Chondrocyte (in vitro differentiated cells): ENCODE results near the gene TSPOAP1. TPM values are rescaled to one million over a fixed set of nuclear protein-coding genes. Genes with fewer than 3 reads are reported as not detected.

ENCODE experiments used
- DNase-seq: peaks from one replicate; pipeline ENCODE4 v3.0.0; 2021; ENCODE audit warnings: mixed read lengths, low spot score
- H3K27ac Mint-ChIP-seq: one replicate; pipeline ENCODE4 v1.8.0; 2021; ENCODE audit warnings: mild to moderate bottlenecking, moderate library complexity, mixed read lengths; ENCODE audit not compliant: unreplicated experiment
- H3K27me3 Mint-ChIP-seq: 2 replicates; pipeline ENCODE4 v1.8.0; 2021; ENCODE audit warnings: low read depth, mixed read lengths
- H3K36me3 Mint-ChIP-seq: 2 replicates; pipeline ENCODE4 v1.8.0; 2021; ENCODE audit warnings: low read depth, mixed read lengths
- H3K4me1 Mint-ChIP-seq: 2 replicates; pipeline ENCODE4 v1.8.0; 2021; ENCODE audit warnings: low read depth, mild to moderate bottlenecking, mixed read lengths
- H3K4me3 Mint-ChIP-seq: one replicate; pipeline ENCODE4 v1.8.0; 2021; ENCODE audit warnings: mild to moderate bottlenecking, moderate library complexity, mixed read lengths; ENCODE audit not compliant: unreplicated experiment
- H3K9me3 Mint-ChIP-seq: 2 replicates; pipeline ENCODE4 v1.8.0; 2021; ENCODE audit warnings: low read depth, mixed read lengths
- total RNA-seq: library from RNA; stranded (reverse); gene quantifications from 3 replicates; pipeline ENCODE4 v1.2.1, GENCODE V29; 2021
- TF ChIP-seq, protein P1 (sequence below): fragments of 200-600 bp; sonication (generic); IDR thresholded peaks from 2 replicates; pipeline ENCODE4 v1.5.0; 2021; ENCODE audit warnings: antibody characterized with exemption, mild to moderate bottlenecking, moderate library complexity

TSPOAP1 gene
- total RNA-seq, 1 donor from 2014 or later: 2.0 TPM

DNA sequence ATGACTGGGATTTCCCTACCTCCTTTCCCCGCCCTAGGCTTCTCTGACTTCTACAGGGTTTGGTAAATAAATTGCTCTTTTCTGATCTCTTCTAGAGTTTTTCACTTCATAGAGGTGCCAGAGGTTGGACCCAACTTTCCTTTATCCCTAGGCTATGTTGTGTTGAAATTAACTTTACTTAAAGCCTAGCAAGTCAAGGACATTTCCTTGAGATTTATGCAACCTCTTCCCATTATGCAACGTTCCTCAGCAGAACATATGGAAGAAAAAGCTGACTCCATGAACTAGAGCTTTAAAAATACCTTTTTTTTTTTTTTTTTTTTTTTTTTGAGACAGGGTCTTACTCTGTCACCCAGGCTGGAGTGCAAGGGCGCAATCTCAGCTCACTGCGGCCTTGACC lies 63.3 kb downstream of the TSPOAP1 start:
- H3K4me3 Mint-ChIP-seq: no peak overlapping the region
- H3K9me3 Mint-ChIP-seq: peaks cover 10% of the 10 kb centered on the region
- peaks cover 2% of the 10 kb centered on the region for H3K36me3 Mint-ChIP-seq
- TF ChIP-seq, protein P1, sequence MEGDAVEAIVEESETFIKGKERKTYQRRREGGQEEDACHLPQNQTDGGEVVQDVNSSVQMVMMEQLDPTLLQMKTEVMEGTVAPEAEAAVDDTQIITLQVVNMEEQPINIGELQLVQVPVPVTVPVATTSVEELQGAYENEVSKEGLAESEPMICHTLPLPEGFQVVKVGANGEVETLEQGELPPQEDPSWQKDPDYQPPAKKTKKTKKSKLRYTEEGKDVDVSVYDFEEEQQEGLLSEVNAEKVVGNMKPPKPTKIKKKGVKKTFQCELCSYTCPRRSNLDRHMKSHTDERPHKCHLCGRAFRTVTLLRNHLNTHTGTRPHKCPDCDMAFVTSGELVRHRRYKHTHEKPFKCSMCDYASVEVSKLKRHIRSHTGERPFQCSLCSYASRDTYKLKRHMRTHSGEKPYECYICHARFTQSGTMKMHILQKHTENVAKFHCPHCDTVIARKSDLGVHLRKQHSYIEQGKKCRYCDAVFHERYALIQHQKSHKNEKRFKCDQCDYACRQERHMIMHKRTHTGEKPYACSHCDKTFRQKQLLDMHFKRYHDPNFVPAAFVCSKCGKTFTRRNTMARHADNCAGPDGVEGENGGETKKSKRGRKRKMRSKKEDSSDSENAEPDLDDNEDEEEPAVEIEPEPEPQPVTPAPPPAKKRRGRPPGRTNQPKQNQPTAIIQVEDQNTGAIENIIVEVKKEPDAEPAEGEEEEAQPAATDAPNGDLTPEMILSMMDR: no peak
- H3K27me3 Mint-ChIP-seq: peaks cover 49% of the 10 kb centered on the region
- no peak for DNase-seq
- no peaks in the 10 kb centered on the region for H3K4me1 Mint-ChIP-seq
- no peak overlapping the region for H3K27ac Mint-ChIP-seq

DNA sequence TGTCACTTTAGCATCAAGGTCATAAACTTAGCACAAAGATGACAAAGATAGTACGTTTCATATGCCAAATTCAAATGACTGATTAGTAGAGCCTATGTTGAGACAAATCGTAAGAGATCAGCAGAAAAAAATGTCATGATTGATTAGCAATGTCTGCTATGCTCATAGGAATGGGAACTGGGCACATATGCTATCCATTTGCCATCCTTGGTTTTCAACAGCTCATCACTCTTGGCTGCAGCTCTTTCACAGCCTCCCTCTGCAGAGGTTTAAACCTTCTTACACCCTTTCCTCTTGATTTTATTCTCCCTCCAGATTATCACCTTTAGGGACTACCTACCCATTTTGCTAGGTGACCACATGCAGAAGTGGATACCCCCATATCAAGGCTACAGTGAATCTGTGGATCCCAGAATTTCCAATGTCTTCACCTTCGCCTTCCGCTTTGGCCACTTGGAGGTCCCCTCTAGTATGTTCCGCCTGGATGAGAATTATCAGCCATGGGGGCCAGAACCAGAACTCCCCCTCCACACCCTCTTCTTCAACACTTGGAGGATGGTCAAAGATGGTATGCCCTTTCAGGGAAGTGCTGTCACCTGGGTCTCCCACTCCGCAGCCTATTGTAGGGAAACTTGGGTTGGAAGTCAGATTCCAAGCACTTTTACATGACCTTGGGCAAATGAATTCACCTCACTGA lies 64.0 kb downstream of the TSPOAP1 start:
- TF ChIP-seq, protein P1: no peak
- no peak for DNase-seq
- H3K36me3 Mint-ChIP-seq: peaks cover 2% of the 10 kb centered on the region
- no peak overlapping the region for H3K27ac Mint-ChIP-seq
- no peak overlapping the region for H3K4me3 Mint-ChIP-seq
- H3K4me1 Mint-ChIP-seq: no peaks in the 10 kb centered on the region
- H3K9me3 Mint-ChIP-seq: peaks cover 11% of the 10 kb centered on the region
- H3K27me3 Mint-ChIP-seq: peaks cover 50% of the 10 kb centered on the region

DNA sequence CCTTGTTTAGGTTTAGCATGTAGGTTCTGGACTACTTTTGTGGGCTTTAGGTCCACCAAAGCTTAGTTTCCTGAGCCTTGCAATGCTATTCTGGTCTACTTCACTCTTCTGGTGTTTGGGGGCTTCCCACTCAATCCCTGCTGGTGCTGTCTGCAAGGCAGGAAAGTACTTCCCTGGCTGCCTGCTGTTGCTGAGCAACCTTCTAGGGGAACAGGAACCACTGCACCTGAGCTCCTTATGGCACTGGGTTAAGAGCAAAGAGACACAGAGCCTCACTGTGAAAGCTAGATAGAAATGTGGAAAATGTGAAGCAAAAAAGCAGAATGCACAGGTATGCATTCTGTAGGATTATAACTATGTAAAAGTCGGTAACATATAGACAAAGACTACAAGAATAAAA lies 64.8 kb downstream of the TSPOAP1 start:
- peaks cover 11% of the 10 kb centered on the region for H3K9me3 Mint-ChIP-seq

DNA sequence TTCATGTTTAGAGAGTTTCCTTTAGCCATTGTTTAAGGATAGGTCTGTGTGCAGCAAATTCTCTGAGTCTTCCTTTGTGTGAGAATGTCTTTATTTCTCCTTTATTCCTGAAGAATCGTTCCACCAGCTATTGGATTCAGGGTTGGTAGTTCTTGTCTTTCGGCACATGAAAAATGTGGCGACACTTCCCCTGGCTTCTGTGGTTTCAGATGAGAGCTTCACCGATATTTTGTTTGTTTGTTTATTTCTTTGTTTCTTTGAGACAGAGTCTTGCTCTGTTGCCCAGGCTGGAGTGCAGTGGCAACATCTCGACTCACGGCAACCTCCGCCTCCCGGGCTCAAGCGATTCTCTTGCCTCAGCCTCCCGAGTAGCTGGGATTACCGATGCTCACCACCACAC lies 66.4 kb downstream of the TSPOAP1 start:
- DNase-seq: no peak
- H3K27me3 Mint-ChIP-seq: peaks cover 69% of the 10 kb centered on the region
- no peaks in the 10 kb centered on the region for H3K4me1 Mint-ChIP-seq
- H3K4me3 Mint-ChIP-seq: no peak overlapping the region
- TF ChIP-seq, protein P1: no peak
- no peak overlapping the region for H3K27ac Mint-ChIP-seq
- H3K9me3 Mint-ChIP-seq: peaks cover 11% of the 10 kb centered on the region
- peaks cover 2% of the 10 kb centered on the region for H3K36me3 Mint-ChIP-seq

More for the DNA sequence above, 64.8 kb downstream of the TSPOAP1 start:
- no peaks in the 10 kb centered on the region for H3K4me1 Mint-ChIP-seq
- H3K27ac Mint-ChIP-seq: no peak overlapping the region
- peaks cover 56% of the 10 kb centered on the region for H3K27me3 Mint-ChIP-seq
- peaks cover 2% of the 10 kb centered on the region for H3K36me3 Mint-ChIP-seq
- TF ChIP-seq, protein P1: no peak
- no peak for DNase-seq
- no peak overlapping the region for H3K4me3 Mint-ChIP-seq

DNA sequence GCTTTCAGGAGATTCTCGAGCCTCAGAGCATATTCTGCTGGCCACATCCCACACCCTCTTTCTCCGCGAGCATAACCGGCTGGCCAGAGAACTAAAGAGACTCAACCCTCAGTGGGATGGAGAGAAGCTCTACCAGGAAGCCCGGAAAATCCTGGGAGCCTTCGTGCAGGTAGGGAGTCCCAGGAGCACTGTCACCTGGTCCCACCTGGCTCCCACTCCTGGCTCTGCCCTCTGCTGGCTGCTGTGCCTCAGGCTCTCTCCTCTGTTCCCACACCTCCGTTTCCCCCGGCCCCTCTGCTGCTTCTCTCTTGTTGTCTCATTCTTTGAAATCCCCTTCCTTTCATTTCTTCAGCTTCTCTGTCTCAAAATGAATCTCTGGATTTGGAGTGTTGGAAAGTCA lies 73.8 kb downstream of the TSPOAP1 start:
- peaks cover 4% of the 10 kb centered on the region for H3K4me1 Mint-ChIP-seq
- DNase-seq: peak; percentile 65
- TF ChIP-seq, protein P1: no peak
- peaks cover 72% of the 10 kb centered on the region for H3K27me3 Mint-ChIP-seq
- no peaks in the 10 kb centered on the region for H3K9me3 Mint-ChIP-seq
- no peaks in the 10 kb centered on the region for H3K36me3 Mint-ChIP-seq
- no peak overlapping the region for H3K27ac Mint-ChIP-seq
- no peak overlapping the region for H3K4me3 Mint-ChIP-seq
